SKM-1 treated with dmso at 0.1 percent for 144 hours (cell line): ENCODE results near the gene RSPO4.
"Not testable (repeated sequence)": the region's sequence is repeated elsewhere in the genome, so short reads cannot be mapped to it uniquely, and the experiment has no call there.

Experiments
- DNase-seq: peaks from one replicate; lab custom pipeline; 2025; ENCODE audit not compliant: unreplicated experiment; lab: John Stamatoyannopoulos, UW

RSPO4 gene

GRCh38 chr20:1001911-1002681 lies at the start of gene RSPO4:
RSPO4 (minus strand) TSS chr20:1002311; CDS start chr20:1002164, 147 bp downstream.
- DNase-seq: no peak

- DNase-seq: no peak
Observed at GRCh38 chr20:1050440-1050839, 48.3 kb upstream of the RSPO4 start.

GRCh38 chr20:1045860-1046418 lies 43.8 kb upstream of the RSPO4 start:
- no peak for DNase-seq

- no peak for DNase-seq
Observed at GRCh38 chr20:1041845-1042390, 39.8 kb upstream of the RSPO4 start.

GRCh38 chr20:1038205-1038604 lies 36.1 kb upstream of the RSPO4 start:
- DNase-seq: no peak

GRCh38 chr20:1037039-1037438 lies 34.9 kb upstream of the RSPO4 start:
- no peak for DNase-seq

GRCh38 chr20:1035466-1035865 lies 33.4 kb upstream of the RSPO4 start:
- no peak for DNase-seq

- no peak for DNase-seq
Observed at GRCh38 chr20:1034415-1034789, 32.3 kb upstream of the RSPO4 start.

GRCh38 chr20:1033751-1034414 lies 31.8 kb upstream of the RSPO4 start:
- peak; percentile 75 for DNase-seq

GRCh38 chr20:1029980-1030379 lies 27.9 kb upstream of the RSPO4 start:
- DNase-seq: no peak

GRCh38 chr20:1026214-1026613 lies 24.1 kb upstream of the RSPO4 start:
- not testable (repeated sequence) for DNase-seq

- no peak for DNase-seq
Observed at GRCh38 chr20:1022871-1023270, 20.8 kb upstream of the RSPO4 start.

GRCh38 chr20:1020614-1021013 lies 18.5 kb upstream of the RSPO4 start:
- DNase-seq: no peak

GRCh38 chr20:1019344-1019743 lies 17.2 kb upstream of the RSPO4 start:
- DNase-seq: no peak

- DNase-seq: no peak
Observed at GRCh38 chr20:1017677-1018076, 15.6 kb upstream of the RSPO4 start.

GRCh38 chr20:1015181-1015580 lies 13.1 kb upstream of the RSPO4 start:
- DNase-seq: no peak

GRCh38 chr20:1014471-1014870 lies 12.4 kb upstream of the RSPO4 start:
- no peak for DNase-seq

- no peak for DNase-seq
Observed at GRCh38 chr20:1013566-1014340, 11.6 kb upstream of the RSPO4 start.

GRCh38 chr20:1012359-1013168 lies 10.5 kb upstream of the RSPO4 start:
- DNase-seq: no peak

- no peak for DNase-seq
Observed at GRCh38 chr20:1010659-1011058, 8.5 kb upstream of the RSPO4 start.
